ENCODE data around the gene GMDS.

GMDS gene

DNA sequence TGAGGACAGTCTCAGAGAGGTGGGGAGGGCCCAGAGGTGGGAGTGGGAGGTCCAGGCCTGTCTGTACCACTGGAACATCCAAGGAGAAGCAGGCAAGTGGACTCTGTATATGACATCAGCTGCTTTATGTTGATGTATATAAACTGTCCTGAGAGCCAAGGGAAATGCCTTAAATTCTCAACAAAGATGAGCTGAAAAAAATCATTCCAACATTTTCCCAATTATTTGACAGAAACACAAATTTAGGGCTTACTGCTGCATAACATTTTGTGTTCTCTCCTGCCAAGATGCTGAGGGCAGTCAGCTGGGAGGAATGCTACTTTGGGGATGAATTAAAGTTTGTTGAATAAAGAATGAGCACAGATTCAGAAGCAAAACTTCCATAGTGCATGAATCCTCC, 582.9 kb downstream of the GMDS start:
- no peak for DNase-seq (ENCODE audit: low read depth)
- TF ChIP-seq, protein P1, sequence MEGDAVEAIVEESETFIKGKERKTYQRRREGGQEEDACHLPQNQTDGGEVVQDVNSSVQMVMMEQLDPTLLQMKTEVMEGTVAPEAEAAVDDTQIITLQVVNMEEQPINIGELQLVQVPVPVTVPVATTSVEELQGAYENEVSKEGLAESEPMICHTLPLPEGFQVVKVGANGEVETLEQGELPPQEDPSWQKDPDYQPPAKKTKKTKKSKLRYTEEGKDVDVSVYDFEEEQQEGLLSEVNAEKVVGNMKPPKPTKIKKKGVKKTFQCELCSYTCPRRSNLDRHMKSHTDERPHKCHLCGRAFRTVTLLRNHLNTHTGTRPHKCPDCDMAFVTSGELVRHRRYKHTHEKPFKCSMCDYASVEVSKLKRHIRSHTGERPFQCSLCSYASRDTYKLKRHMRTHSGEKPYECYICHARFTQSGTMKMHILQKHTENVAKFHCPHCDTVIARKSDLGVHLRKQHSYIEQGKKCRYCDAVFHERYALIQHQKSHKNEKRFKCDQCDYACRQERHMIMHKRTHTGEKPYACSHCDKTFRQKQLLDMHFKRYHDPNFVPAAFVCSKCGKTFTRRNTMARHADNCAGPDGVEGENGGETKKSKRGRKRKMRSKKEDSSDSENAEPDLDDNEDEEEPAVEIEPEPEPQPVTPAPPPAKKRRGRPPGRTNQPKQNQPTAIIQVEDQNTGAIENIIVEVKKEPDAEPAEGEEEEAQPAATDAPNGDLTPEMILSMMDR (IDR thresholded peaks at IDR 0.05; ENCODE audit: insufficient read depth, low read depth, low read length, missing control alignments) = no peak
- H3K4me3 ChIP-seq (ENCODE audit: low read length) = no peak overlapping the region

DNA sequence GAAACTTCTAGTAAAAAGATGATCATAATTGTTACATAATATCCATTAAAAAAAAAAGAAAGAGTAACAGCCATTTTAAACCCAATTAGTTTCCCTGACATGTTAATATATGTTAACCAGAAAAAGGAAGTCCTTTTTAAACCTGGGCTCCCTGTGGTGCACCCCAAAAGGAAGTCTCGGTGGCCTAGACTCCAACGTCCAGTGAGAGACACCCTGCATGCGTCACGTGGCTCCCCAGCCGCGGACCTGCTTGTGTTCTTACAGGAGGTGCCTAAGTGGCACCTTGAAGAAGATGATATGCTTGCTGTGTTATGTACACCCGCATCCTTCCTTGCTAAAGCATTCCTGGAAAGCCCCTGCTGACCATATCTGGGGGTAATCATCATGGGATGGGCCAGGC, 585.6 kb downstream of the GMDS start:
- no peak overlapping the region for H3K4me3 ChIP-seq (ENCODE audit: low read length)
- TF ChIP-seq, protein P1 (IDR thresholded peaks at IDR 0.05; ENCODE audit: insufficient read depth, low read depth, low read length, missing control alignments) = no peak
- no peak for DNase-seq (ENCODE audit: low read depth)

DNA sequence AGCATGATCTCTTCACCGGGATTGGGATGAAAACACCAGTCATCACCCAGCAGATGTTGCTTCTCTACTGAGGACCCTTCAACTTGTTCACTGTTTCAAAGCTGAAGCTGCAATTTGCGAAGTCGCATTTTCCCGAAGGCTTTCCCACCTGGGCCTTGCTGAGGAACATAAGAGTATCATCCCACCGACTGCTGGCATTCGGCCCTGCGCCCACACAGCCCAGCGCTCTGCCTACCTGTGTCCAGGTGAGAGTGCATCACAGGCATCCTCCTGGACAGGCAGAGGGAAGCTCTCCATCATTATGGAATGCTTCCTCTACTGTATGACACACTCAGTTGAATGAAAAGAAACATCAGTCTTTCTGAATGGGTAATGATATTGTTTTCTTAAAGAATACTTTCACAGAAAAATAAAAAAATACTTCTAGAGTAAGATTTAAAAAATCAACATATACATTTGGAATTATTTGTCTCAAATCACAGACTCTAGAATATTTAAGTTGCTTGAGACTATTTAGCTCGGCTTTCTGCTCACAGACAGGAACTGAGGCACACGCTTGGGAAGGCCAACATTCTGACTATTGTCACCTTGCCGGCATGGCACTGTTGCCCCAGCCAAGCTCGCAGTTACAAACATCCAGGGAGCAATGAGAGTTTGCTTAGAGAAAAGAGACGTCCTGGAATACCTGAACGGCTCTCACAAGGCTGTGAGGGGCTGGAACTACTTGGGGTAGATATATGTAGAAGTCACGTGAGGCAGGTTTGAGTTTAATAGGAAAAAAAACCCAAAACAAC, 587.0 kb downstream of the GMDS start:
- TF ChIP-seq, protein P1 (IDR thresholded peaks at IDR 0.05; ENCODE audit: insufficient read depth, low read depth, low read length, missing control alignments) = no peak
- H3K4me3 ChIP-seq (ENCODE audit: low read length) = no peak overlapping the region
- DNase-seq (ENCODE audit: low read depth) = no peak

DNA sequence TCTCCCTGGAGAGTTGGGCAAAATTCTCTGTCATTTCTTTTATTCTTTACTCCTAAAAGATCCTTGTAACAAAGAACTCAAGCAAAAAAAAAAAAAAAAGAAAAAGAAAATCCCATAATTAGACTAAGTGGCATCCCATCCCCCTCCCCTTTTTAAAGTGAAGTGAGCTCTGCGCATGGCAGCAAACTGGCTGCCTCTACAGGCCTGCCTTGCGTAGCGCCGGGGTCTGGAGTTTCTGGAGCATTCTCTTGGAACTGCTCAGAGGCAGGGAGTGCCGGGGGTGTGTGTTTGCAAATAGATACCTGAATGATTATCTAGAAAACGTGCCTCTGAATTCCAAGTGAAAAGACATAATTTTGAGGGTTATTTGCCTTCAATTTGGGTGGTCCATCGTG, 587.6 kb downstream of the GMDS start:
- no peak overlapping the region for H3K4me3 ChIP-seq (ENCODE audit: low read length)
- no peak for DNase-seq (ENCODE audit: low read depth)
- TF ChIP-seq, protein P1 (IDR thresholded peaks at IDR 0.05; ENCODE audit: insufficient read depth, low read depth, low read length, missing control alignments) = no peak

DNA sequence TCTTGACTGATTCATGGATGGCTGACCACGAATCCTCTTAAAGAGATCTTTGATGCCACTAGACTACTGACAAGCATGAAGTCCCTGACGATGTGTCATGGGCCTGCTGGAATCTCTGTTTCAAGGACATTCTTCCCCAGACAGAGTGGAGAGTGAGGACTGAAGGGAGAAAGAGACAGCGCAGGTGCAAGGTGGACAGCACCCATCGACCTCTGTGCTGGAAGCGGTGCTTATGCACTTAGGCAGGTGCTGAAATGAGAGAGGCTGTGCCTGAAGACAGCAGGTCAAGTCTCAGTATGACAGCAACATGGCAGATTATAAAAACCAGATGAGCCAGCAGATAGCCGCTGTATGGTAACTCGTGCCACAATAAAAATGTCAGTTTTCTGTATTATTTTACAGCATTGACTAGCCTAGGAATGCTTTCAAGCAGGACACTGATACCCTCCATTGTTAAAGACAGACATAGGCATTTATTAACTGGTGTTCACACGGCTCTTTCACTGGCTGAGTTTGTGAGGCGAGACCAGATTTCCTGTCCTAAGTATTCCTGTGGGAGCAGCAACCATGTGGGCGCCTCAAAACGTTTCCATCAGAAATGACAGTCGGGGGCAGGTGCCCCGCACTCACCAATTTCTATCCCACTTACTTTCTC, 588.2 kb downstream of the GMDS start:
- DNase-seq (ENCODE audit: low read depth) = no peak
- no peak overlapping the region for H3K4me3 ChIP-seq (ENCODE audit: low read length)
- TF ChIP-seq, protein P1 (IDR thresholded peaks at IDR 0.05; ENCODE audit: insufficient read depth, low read depth, low read length, missing control alignments) = no peak

DNA sequence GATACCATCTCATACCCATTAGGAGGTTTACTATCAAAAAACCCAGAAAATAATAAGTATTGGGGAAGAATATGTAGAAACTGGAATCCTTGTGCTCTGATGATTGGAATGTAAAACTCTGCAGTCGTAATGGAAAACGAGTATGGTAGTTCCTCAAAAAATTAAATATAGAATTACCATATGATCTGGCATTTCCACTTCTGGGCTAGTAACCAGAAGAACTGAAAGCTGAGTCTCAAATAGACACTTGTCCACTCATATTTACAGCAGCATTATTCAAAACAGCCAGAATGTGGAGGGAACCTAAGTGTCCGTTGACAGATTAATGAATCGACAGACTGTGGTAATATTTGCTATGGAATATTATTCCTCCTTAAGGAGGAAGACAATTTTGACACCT, 591.4 kb downstream of the GMDS start:
- H3K4me3 ChIP-seq (ENCODE audit: low read length) = no peak overlapping the region
- DNase-seq (ENCODE audit: low read depth) = no peak
- TF ChIP-seq, protein P1 (IDR thresholded peaks at IDR 0.05; ENCODE audit: insufficient read depth, low read depth, low read length, missing control alignments) = no peak

Measured in epithelial cell of esophagus (primary cell).